Measurements from ENCODE around the gene PSMB1. TPM values are rescaled to one million over a fixed set of nuclear protein-coding genes. Genes with fewer than 3 reads are reported as not detected.

PSMB1 gene
- polyA plus RNA-seq (ENCODE audit: insufficient read depth in 1 of 5, insufficient read length in 5 of 5, low replicate concordance in 1 of 5), result 100 to 1,000 TPM; 163 to 188 (median 179) TPM
- long read RNA-seq, donor 1, transcript PSMB1-202 (5 exons, 1,939 nt), result minor isoform, 16 of 167 reads
- long read RNA-seq, donor 1, transcript PSMB1-201 (6 exons, 928 nt), result major isoform, 128 of 167 reads
- long read RNA-seq, donor 1, partial matches to known transcripts, result 13 of 167 reads
- long read RNA-seq, donor 1, other reads (novel, unspliced or antisense), result 10 of 167 reads
- long read RNA-seq, donor 2, transcript PSMB1-201 (6 exons, 928 nt), result major isoform, 70 of 88 reads
- long read RNA-seq, donor 2, transcript PSMB1-202 (5 exons, 1,939 nt), result minor isoform, 10 of 88 reads
- long read RNA-seq, donor 2, partial matches to known transcripts, result 0 of 88 reads
- long read RNA-seq, donor 2, other reads (novel, unspliced or antisense), result 8 of 88 reads
- long read RNA-seq, donor 3, transcript PSMB1-201 (6 exons, 928 nt), result major isoform, 97 of 168 reads
- long read RNA-seq, donor 3, transcript PSMB1-202 (5 exons, 1,939 nt), result minor isoform, 15 of 168 reads
- long read RNA-seq, donor 3, partial matches to known transcripts, result 46 of 168 reads
- long read RNA-seq, donor 3, other reads (novel, unspliced or antisense), result 10 of 168 reads
- long read RNA-seq, donor 4, transcript PSMB1-202 (5 exons, 1,939 nt), result minor isoform, 10 of 102 reads
- long read RNA-seq, donor 4, transcript PSMB1-201 (6 exons, 928 nt), result major isoform, 73 of 102 reads
- long read RNA-seq, donor 4, partial matches to known transcripts, result 12 of 102 reads
- long read RNA-seq, donor 4, other reads (novel, unspliced or antisense), result 7 of 102 reads
- long read RNA-seq, donor 5, transcript PSMB1-202 (5 exons, 1,939 nt), result minor isoform, 25 of 245 reads
- long read RNA-seq, donor 5, transcript PSMB1-201 (6 exons, 928 nt), result major isoform, 176 of 245 reads
- long read RNA-seq, donor 5, partial matches to known transcripts, result 21 of 245 reads
- long read RNA-seq, donor 5, other reads (novel, unspliced or antisense), result 23 of 245 reads
- long read RNA-seq, donor 6, transcript PSMB1-202 (5 exons, 1,939 nt), result minor isoform, 25 of 175 reads
- long read RNA-seq, donor 6, transcript PSMB1-201 (6 exons, 928 nt), result major isoform, 133 of 175 reads
- long read RNA-seq, donor 6, partial matches to known transcripts, result 0 of 175 reads
- long read RNA-seq, donor 6, other reads (novel, unspliced or antisense), result 17 of 175 reads
- long read RNA-seq, donor 7, transcript PSMB1-201 (6 exons, 928 nt), result major isoform, 95 of 114 reads
- long read RNA-seq, donor 7, transcript PSMB1-202 (5 exons, 1,939 nt), result minor isoform, 6 of 114 reads
- long read RNA-seq, donor 7, partial matches to known transcripts, result 5 of 114 reads
- long read RNA-seq, donor 7, other reads (novel, unspliced or antisense), result 8 of 114 reads
- long read RNA-seq, donor 8, transcript PSMB1-201 (6 exons, 928 nt), result major isoform, 52 of 62 reads
- long read RNA-seq, donor 8, transcript PSMB1-202 (5 exons, 1,939 nt), result minor isoform, 5 of 62 reads
- long read RNA-seq, donor 8, partial matches to known transcripts, result 0 of 62 reads
- long read RNA-seq, donor 8, other reads (novel, unspliced or antisense), result 5 of 62 reads

DNA sequence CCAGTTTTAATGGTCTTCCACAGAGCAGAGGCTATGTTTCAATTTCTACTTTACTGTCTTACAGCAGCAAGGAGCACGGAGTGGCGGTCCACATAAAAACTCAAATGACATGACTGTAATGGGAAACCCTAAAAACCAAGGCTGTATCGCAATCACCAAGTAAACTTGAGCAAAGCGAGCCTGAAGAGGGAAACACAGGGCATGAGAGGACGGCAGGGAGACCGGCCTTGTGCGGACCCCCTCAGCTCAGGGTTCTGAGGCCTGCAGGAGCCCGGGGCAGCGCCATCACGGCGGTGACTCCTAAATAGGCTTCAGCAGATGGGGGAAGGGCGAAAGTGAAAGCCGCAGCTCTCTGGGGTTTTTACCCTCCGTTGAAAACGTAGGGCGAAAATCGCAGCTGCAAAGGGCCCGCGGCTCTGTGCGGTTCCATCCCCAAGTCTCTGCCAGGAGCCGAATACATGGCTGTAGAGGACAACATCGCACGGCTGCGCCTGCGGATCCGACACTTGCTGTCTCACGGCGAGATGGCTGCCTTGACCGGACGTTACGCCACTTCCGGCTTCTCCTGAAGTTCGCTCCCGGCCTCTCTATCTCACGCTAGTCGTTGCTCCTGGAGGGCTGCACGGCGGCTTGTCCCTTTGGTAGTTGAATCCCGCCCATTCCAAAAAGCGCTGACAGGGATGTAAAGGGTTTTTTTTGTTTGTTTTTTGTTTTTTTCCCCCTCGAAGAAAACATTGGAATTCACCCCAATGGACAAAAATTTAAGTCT is at the start of gene PSMB1:
Gene PSMB1 (minus strand): TSS at position 543 of the 769 bp plus-strand sequence. CDS start 65 bp downstream, at position 478.
- DNase-seq, result peak; percentile 93 to 95

GRCh38 chr6:170597278-170597677 is 44.2 kb upstream of the PSMB1 start:
- no peak for DNase-seq

DNA sequence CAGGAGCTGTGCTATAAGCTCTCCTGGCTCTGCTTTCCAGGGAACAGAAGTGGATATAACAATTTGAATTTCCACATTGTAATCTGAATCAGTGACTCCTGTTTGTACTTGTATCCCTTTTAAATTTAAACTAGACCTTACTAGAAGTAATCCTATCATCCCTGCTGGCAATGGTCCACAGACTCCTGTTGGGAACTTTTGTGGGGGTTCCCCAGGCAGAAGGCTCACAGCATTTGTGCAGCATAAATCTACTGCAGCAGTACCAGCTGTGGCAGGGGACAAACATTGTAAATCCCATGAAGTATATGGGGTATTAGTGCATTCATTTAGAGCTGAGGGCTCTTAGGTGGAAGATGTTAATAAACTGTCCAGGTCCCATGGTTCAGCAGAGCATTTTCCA is 43.3 kb upstream of the PSMB1 start:
- DNase-seq, result no peak

DNA sequence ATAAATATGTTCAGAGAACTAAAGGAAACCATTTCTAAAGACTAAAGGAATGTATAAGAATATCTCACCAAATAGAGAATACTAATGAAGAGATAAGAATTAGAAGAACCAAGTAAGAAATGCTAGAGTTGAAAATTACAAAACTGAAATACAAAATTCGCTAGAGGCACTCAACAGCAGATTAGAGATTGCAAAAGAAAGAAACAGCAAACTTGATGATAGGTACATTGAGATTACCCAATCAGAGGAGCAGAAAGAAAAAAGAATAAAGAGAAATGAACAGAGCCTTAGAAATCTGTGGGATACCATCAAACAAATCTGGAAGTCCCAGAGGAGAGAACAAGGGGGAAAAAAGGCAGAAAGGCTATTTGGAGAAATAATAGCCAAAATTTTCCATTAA is 37.6 kb upstream of the PSMB1 start:
- no peak for DNase-seq

GRCh38 chr6:170584954-170585498 is 31.9 kb upstream of the PSMB1 start:
- peak; percentile 22 to 30 for DNase-seq

DNA sequence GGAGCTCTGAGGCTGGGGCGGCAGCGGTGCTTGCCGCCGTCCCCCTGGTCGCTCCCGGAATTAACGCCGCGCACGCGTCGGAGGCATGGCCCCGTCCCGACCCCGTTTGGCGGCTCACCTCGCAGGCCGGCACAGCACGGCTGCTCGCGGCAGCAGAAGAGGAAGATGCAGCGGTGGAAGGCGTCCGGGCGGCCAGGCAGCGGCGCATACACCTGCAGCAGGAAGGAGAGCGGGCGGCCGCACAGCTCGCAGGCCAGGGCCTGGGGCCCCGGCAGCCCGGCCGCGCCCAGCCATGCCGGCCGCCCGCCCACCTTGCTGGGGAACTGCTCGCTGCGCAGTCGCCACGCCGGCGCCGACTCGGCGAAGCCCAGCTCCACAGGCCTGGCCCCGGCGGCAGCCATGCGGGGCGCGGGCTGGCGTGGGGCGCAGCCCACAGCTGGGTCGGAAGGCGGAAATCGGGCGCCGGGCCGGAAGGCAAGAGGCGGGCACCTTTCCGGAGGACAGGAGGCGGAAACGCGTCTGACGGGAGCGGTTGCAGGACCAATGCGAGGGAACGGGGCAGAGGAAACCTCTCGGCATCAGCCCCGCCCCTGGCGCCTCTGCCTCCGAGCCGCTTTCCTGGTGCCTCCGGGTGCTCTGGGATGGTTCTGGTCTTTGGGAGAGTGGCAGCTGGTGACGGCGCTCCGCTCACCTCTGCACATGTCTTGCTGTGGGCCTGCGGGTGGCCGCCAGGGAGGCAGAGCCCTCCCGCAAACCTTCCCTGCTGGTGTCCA is 31.3 kb upstream of the PSMB1 start, which contains the start of gene PDCD2:
Gene PDCD2 (minus strand): TSS at position 457 of the 773 bp plus-strand sequence. CDS start 56 bp downstream, at position 401.
- DNase-seq, result peak; percentile 85

DNA sequence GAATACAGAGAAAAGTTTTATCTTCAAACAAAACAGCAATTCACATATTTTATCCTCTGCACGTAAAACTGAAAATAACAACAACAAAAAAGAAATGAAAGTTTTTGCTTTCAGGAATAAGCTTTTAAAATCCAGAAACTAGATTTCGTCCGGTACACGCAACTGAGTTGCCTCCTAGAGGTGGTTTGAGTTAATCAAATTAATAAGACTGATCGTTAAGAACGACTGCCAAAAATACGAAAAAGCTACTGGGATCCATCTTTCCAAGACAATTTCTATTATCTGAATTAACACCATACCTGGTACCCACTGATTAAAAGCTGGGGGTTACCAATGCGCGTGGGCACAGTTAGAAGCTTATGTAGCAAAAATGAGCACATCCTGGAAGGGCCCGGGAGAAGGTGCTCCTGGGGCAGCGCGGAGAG is 30.7 kb upstream of the PSMB1 start:
- DNase-seq, result no peak

GRCh38 chr6:170578909-170579308 is 25.8 kb upstream of the PSMB1 start:
- DNase-seq, result no peak

DNA sequence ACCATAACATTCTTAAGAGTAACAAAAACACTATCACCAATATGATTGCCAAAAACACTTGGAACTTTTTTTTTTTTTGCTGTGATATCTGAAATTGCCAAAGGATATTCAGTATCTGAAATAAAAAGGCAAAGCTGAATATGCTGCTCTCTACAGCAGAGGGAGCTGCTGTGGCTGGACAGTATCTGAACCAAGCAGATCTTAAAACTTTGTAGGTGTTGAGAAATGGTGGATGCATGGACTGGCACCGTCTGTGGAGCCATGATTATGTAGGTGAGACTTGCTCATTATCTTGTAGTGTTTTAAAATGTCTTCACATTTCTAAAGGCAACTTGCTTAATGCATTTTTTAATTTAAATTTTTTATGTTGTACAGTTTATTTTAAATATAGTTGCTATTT is 22.1 kb upstream of the PSMB1 start:
- no peak for DNase-seq

DNA sequence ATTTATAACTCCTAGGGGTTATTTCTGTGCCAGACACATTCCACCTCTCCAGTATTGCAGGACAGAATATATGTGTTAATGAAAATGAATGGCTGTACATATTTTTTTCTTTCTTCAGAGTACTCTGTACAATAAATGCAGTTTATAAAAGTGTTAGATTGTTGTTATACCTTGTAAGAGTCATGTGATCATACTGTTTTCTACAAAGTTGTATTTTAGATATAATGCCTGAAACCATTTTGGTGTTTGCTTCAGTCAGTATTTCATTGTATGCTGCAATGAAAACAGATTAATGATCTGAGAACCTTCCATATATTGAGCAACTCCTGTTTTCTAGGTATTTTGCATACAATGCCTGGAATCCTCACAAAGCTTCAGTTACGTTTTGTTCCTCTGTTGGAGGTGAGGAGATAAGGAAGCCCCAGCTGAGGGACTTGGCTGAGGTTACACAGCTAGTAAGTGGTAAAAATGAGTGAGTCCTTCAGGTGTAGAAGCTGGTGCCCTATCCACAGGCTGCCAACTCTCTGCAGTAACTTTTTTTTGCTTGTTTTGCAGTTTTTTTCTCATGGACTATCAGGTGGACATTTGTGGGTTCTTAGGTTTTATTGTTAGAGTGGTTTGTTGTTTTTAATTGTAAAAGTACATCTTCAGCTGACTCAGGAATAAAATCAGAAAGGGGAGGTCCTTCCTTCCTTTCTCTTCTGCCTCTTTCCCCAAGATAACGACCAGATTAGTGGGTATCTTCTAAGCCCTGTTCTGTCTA is 19.8 kb upstream of the PSMB1 start:
- no peak for DNase-seq

- DNase-seq, result no peak
Observed at GRCh38 chr6:170564936-170565530, 11.9 kb upstream of the PSMB1 start.

DNA sequence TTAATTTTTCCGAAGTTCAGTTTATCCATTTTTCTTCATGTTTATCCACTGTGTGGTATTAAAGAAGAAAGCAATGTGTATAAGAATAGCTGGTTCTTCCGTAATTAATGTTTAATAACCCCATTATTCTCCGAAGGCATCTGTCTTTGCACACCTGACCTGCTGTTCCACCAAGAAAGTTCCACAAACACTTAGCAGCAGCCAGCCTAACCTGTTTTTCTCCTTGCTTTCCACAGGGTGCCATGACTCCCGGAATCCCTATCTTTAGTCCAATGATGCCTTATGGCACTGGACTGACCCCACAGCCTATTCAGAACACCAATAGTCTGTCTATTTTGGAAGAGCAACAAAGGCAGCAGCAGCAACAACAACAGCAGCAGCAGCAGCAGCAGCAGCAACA is 8.4 kb upstream of the PSMB1 start:
- peak; percentile 18 to 35 for DNase-seq

DNA sequence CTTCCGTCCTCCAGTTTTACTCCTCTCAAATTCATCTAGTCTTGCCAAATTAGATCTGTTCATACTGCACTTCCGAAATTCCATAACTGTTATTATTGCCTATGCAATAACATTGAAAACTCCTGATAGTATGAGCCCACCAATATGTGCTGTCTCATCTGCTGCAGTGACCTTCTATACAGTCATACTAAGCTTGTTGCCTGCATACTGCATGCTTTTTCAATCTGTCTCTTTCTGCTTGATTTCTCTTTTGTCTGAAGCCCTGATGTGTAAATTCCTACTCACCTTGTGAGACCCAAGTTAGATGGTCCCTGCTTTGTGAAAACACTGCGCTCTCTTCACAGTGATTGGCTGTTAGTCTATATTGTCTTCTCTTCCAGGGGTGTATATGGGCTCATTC is 2.2 kb upstream of the PSMB1 start:
- no peak for DNase-seq

- DNase-seq, result no peak
Observed at GRCh38 chr6:170554796-170555137, 1.7 kb upstream of the PSMB1 start.

DNA sequence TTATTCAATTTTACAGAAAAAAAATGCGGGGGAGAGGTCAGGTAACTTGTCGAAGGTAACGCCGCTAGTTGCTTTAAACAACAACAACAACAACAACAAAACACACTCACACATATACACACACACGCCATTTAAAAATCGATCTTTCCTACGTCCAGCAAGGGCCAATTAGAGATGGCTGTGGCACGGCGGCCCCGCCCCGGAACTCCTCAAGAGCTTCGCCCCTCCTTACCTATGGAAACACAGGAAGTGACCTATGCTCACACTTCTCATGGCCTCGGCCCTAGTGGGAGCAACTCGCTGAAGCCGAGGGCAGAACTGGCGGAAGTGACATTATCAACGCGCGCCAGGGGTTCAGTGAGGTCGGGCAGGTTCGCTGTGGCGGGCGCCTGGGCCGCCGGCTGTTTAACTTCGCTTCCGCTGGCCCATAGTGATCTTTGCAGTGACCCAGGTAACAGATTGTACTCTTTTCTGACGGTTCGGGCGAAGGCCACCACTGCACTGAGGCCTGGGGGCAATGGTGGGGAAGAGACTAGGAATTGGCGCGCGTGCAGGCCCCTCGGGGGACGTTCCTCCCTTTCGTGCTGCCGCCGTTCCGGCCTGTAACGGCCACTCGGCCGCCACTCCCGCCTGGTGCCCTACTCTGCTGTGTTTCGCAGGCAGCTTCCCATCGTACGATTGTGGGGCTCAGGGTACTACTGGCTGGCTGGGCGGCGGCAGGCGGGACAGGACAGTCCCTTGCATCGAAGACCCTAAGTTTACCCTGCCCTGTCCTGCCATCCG is 1.1 kb upstream of the PSMB1 start, which contains the start of gene TBP:
Gene TBP (plus strand): TSS at position 357 of the 783 bp plus-strand sequence. CDS start 2,661 bp downstream, outside the sequence.
- peak; percentile 96 to 97 for DNase-seq

GRCh38 chr6:170553534-170554012 is 466 bp upstream of the PSMB1 start:
- no peak for DNase-seq

DNA sequence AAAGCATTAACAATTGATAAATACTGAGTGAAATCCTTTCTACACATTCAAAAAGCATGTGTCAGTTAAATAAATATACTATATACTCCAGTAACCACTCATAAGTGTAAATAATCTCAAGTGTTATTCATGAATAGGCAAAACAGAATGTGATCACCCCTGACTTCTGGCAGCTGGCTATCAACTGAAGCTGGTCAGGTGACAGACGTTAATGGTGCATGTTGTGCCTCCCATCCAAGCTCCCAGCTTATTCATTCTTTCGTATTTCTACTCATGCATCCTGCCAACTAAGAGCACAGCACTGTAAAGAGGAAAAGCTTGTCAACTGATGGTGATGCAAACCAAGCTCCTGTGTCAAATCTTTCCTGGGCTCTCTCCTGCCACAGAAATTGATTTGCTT is 7.7 kb downstream of the PSMB1 start:
- DNase-seq, result no peak

All from right lung (tissue), 10 donors.